Uterus (tissue), 2 donors: Measurements from ENCODE around the gene ALG1.
"Not testable (repeated sequence)": the region's sequence is repeated elsewhere in the genome, so short reads cannot be mapped to it uniquely, and the experiment has no call there.

ENCODE experiments used
- POLR2A ChIP-seq, 2 donors: fragments of 450-650 bp; IDR thresholded peaks; one replicate each; pipeline ENCODE4 v1.6.1; 2016; ENCODE audit warnings: antibody characterized with exemption in 2 of 2, mild to moderate bottlenecking in 1 of 2, moderate library complexity in 1 of 2
- TF ChIP-seq, protein P1 (sequence below), 4 experiments: fragments of 200-600 bp in 2 of 4; fragments of 450-650 bp in 2 of 4; sonication (generic) in 2 of 4; IDR thresholded peaks; one replicate each; pipeline ENCODE4 v1.5.1; 2016 to 2019; ENCODE audit warnings: antibody characterized with exemption in 4 of 4, mild to moderate bottlenecking in 2 of 4, moderate library complexity in 1 of 4

DNA sequence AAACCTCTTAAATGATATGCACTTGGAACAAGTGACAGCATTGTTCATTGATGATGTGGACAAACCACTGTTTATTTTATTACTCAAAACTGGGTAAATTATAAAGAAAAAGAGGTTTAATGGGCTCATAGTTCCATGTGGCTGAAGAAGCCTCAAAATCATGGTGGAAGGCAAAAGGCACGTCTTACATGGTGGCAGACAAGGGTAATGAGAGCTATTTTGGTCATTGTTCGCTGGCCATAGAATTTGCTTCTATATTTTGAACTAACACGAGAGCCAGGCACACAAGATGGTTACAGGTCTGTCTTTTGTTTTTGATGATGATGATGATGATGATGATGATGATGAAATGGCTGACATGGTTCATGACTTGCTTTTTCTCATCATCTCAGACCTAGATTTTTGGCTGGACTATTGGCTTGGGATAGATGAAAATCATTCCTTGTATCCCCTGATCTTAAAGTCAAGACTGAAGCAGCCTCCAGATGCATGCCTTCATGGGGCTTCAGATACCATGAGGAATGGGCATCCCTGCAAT lies 59.9 kb downstream of the ALG1 start:
- not testable (repeated sequence) for TF ChIP-seq POLR2A (IDR thresholded peaks at IDR 0.05)
- TF ChIP-seq, protein P1, sequence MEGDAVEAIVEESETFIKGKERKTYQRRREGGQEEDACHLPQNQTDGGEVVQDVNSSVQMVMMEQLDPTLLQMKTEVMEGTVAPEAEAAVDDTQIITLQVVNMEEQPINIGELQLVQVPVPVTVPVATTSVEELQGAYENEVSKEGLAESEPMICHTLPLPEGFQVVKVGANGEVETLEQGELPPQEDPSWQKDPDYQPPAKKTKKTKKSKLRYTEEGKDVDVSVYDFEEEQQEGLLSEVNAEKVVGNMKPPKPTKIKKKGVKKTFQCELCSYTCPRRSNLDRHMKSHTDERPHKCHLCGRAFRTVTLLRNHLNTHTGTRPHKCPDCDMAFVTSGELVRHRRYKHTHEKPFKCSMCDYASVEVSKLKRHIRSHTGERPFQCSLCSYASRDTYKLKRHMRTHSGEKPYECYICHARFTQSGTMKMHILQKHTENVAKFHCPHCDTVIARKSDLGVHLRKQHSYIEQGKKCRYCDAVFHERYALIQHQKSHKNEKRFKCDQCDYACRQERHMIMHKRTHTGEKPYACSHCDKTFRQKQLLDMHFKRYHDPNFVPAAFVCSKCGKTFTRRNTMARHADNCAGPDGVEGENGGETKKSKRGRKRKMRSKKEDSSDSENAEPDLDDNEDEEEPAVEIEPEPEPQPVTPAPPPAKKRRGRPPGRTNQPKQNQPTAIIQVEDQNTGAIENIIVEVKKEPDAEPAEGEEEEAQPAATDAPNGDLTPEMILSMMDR (IDR thresholded peaks at IDR 0.05) = not testable (repeated sequence)
